ENCODE data around the gene FGF22. TPM values are rescaled to one million over a fixed set of nuclear protein-coding genes. Genes with fewer than 3 reads are reported as not detected.

FGF22 gene
- polyA plus RNA-seq, 3 donors: not detected

- H3K9me3 ChIP-seq (replicated peaks in 1 of 2; ENCODE audit: control insufficient read depth in 1 of 2, insufficient read depth in 1 of 2, low read length in 2 of 2): no peaks in the 10 kb centered on the region
- Mint-ChIP-seq H3K9me3 (peaks cover 0 to 7% (median 3%) of the 10 kb centered on the region in 7 donors), H3K4me1 (peaks cover 30% of the 10 kb centered on the region), H3K27me3 (ENCODE audit: low read depth in 3 of 3) (peaks cover 19 to 33% (median 26%) of the 10 kb centered on the region in 3 donors), H3K4me3 (no peak overlapping the region), H3K36me3 (peaks cover 6 to 24% of the 10 kb centered on the region in 2 donors), H3K27ac (no peak overlapping the region)
- H2AFZ ChIP-seq (ENCODE audit: insufficient read depth, low read depth, low read length, poor library complexity, severe bottlenecking): no peak overlapping the region
- H3K27me3 ChIP-seq (ENCODE audit: control insufficient read depth in 2 of 2, insufficient read depth in 2 of 2, low read length in 2 of 2): peaks cover 0 to 15% of the 10 kb centered on the region in 2 donors
- no peak for TF ChIP-seq CTCF (IDR thresholded peaks at IDR 0.05)
- intact Hi-C loops (cut with micrococcal nuclease): loop anchor here (5.0 to 10.0 kb wide), 3 partner anchors 63 to 130 kb away; partner anchors contain the start of genes BSG (in 1 of the 2), CDC34 (in 1 of the 2) and TPGS1 (in 1 of the 2)
- H3K79me2 ChIP-seq (ENCODE audit: insufficient read depth, low read length): peaks cover 4% of the 10 kb centered on the region
- H3K9ac ChIP-seq (ENCODE audit: insufficient read depth, low read length, poor library complexity, severe bottlenecking): no peak overlapping the region
- peaks cover 0 to 10% of the 10 kb centered on the region in 2 donors for H3K36me3 ChIP-seq (replicated peaks in 1 of 2; ENCODE audit: control insufficient read depth in 1 of 2, insufficient read depth in 2 of 2, low read length in 2 of 2)
- no peak overlapping the region for H3K4me2 ChIP-seq (replicated peaks; ENCODE audit: extremely low read depth, low read length, poor library complexity, severe bottlenecking)
- no peaks in the 10 kb centered on the region for H4K20me1 ChIP-seq (ENCODE audit: insufficient read depth, low read length)
- H3K4me3 ChIP-seq (replicated peaks in 1 of 3; ENCODE audit: low read depth in 2 of 3, low read length in 3 of 3): no peak overlapping the region
- no peak overlapping the region for H3K27ac ChIP-seq (ENCODE audit: low read depth in 1 of 2, low read length in 2 of 2)
- peaks cover 25 to 40% of the 10 kb centered on the region in 2 donors for H3K4me1 ChIP-seq (ENCODE audit: control insufficient read depth in 1 of 2, insufficient read depth in 2 of 2, low read length in 2 of 2)
- WGBS (ENCODE audit: insufficient coverage): 95% methylated on average over 13 of the region's 16 CpGs
- DNase-seq: no peak
Measured at GRCh38 chr19:634975-635652, 4.6 kb upstream of the FGF22 start.

- peaks cover 11% of the 10 kb centered on the region for H3K4me1 Mint-ChIP-seq
- H3K4me2 ChIP-seq (replicated peaks; ENCODE audit: extremely low read depth, low read length, poor library complexity, severe bottlenecking): peak overlapping the region; percentile 74
Measured at GRCh38 chr19:638906-639252, 800 bp upstream of the FGF22 start.

More at GRCh38 chr19:638906-639252, 800 bp upstream of the FGF22 start:
- peaks cover 11 to 23% of the 10 kb centered on the region in 2 donors for H3K4me1 ChIP-seq (ENCODE audit: control insufficient read depth in 1 of 2, insufficient read depth in 2 of 2, low read length in 2 of 2)
- 85% methylated on average over 7 of the region's 17 CpGs for WGBS (ENCODE audit: insufficient coverage)
- peaks cover 0 to 18% of the 10 kb centered on the region in 2 donors for H3K27me3 ChIP-seq (ENCODE audit: control insufficient read depth in 2 of 2, insufficient read depth in 2 of 2, low read length in 2 of 2)
- Mint-ChIP-seq H3K4me3 (peak overlapping the region in 1 of 2 donors; percentile 92), H3K27me3 (ENCODE audit: low read depth in 3 of 3) (peaks cover 23 to 35% (median 27%) of the 10 kb centered on the region in 3 donors), H3K36me3 (peaks cover 0 to 3% of the 10 kb centered on the region in 2 donors), H3K9me3 (peaks cover 0 to 9% (median 4%) of the 10 kb centered on the region in 7 donors), H3K27ac (peak overlapping the region in 1 of 7 donors; percentile 40)
- H3K36me3 ChIP-seq (replicated peaks in 1 of 2; ENCODE audit: control insufficient read depth in 1 of 2, insufficient read depth in 2 of 2, low read length in 2 of 2): no peaks in the 10 kb centered on the region
- TF ChIP-seq CTCF (IDR thresholded peaks at IDR 0.05): no peak
- no peaks in the 10 kb centered on the region for H4K20me1 ChIP-seq (ENCODE audit: insufficient read depth, low read length)
- DNase-seq: no peak
- H3K79me2 ChIP-seq (ENCODE audit: insufficient read depth, low read length): no peaks in the 10 kb centered on the region
- no peak overlapping the region for H2AFZ ChIP-seq (ENCODE audit: insufficient read depth, low read depth, low read length, poor library complexity, severe bottlenecking)
- no peak overlapping the region for H3K9ac ChIP-seq (ENCODE audit: insufficient read depth, low read length, poor library complexity, severe bottlenecking)
- no peaks in the 10 kb centered on the region for H3K9me3 ChIP-seq (replicated peaks in 1 of 2; ENCODE audit: control insufficient read depth in 1 of 2, insufficient read depth in 1 of 2, low read length in 2 of 2)
- H3K27ac ChIP-seq (ENCODE audit: low read depth in 1 of 2, low read length in 2 of 2): no peak overlapping the region
- peak overlapping the region in 1 of 3 experiments; percentile 66 for H3K4me3 ChIP-seq (replicated peaks in 1 of 3; ENCODE audit: low read depth in 2 of 3, low read length in 3 of 3)
- intact Hi-C loops (cut with micrococcal nuclease): loop anchor here (5.0 to 10.0 kb wide), 3 partner anchors 67 to 134 kb away; partner anchors contain the start of genes BSG (in 1 of the 2), CDC34 (in 1 of the 2) and TPGS1 (in 1 of the 2)

Measured in CD14-positive monocyte (primary cell).